D721Med (cell line): ENCODE measurements around the gene PPP1CC.
"Not testable (repeated sequence)": the region's sequence is repeated elsewhere in the genome, so short reads cannot be mapped to it uniquely, and the experiment has no call there.

ENCODE experiments used
- DNase-seq: peaks from one replicate; pipeline ENCODE4 v3.0.0; 2011; ENCODE audit warnings: low spot score; ENCODE audit not compliant: insufficient read length
- FAIRE-seq: peaks from 2 replicates; lab custom pipeline; 2011; peaks lifted over from hg19 to GRCh38; lab: Jason Lieb, UNC
- TF ChIP-seq, protein P1 (sequence below): IDR thresholded peaks from 2 replicates; pipeline ENCODE4 v1.5.1; 2012; ENCODE audit warnings: mild to moderate bottlenecking, control low read depth; ENCODE audit not compliant: insufficient read depth; ENCODE audit errors: missing control alignments

Gene PPP1CC

DNA sequence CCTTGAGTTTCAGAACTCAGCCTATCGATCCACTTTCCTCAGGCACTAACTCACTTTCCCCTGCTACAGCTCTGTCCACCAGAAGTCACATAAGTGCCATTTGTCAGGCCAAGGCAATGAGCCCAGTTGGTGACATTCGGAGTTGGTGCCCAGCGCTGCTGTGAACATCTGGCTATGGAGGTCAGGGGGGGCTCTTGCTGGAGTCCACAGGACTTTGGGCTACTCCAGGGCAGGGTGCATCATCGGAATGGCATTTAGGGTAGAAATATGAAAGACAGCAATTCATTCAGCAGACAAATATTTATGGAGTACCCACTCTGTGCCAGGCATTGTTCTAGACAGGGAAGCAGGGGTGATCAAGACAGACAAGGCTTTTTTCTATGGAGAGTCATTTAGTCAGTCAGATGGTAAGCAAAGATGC, 1.5 kb upstream of the PPP1CC start:
- FAIRE-seq = no peak
- TF ChIP-seq, protein P1, sequence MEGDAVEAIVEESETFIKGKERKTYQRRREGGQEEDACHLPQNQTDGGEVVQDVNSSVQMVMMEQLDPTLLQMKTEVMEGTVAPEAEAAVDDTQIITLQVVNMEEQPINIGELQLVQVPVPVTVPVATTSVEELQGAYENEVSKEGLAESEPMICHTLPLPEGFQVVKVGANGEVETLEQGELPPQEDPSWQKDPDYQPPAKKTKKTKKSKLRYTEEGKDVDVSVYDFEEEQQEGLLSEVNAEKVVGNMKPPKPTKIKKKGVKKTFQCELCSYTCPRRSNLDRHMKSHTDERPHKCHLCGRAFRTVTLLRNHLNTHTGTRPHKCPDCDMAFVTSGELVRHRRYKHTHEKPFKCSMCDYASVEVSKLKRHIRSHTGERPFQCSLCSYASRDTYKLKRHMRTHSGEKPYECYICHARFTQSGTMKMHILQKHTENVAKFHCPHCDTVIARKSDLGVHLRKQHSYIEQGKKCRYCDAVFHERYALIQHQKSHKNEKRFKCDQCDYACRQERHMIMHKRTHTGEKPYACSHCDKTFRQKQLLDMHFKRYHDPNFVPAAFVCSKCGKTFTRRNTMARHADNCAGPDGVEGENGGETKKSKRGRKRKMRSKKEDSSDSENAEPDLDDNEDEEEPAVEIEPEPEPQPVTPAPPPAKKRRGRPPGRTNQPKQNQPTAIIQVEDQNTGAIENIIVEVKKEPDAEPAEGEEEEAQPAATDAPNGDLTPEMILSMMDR = no peak
- no peak for DNase-seq

- FAIRE-seq = no peak
- no peak for DNase-seq
- TF ChIP-seq, protein P1 = no peak
Observed at GRCh38 chr12:110743571-110744093, 941 bp upstream of the PPP1CC start.

DNA sequence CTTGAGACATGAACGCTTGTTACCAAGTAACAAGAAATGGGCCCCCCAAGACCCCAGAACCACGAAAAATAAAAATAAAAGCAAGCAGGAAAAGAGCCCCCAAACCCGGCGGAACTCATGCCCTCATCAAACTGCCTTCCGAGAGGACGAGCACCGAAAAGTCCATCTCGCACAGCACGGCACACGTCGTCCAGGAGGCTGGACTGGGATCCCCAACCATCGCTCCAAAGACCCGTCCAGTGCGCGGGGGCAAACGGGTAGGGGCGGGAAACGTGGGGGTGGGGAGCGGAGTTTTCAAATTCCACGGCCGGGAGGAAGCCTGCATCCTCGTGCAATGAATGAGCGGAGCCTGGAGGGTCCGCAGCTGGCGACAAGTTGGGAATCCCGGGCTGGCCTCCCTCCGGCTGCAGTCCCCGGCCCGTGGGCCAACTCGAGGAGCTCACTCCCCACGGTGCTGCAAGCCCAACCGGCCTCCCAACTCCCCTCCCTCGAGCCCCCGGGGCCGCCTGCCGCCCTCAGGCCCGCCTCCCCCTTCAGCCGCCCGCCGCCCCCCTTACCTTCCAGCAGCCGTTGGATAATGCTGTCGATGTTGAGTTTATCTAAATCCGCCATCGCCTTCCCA, 484 bp downstream of the PPP1CC start:
- no peak for FAIRE-seq
- no peak for DNase-seq
- TF ChIP-seq, protein P1 = no peak

DNA sequence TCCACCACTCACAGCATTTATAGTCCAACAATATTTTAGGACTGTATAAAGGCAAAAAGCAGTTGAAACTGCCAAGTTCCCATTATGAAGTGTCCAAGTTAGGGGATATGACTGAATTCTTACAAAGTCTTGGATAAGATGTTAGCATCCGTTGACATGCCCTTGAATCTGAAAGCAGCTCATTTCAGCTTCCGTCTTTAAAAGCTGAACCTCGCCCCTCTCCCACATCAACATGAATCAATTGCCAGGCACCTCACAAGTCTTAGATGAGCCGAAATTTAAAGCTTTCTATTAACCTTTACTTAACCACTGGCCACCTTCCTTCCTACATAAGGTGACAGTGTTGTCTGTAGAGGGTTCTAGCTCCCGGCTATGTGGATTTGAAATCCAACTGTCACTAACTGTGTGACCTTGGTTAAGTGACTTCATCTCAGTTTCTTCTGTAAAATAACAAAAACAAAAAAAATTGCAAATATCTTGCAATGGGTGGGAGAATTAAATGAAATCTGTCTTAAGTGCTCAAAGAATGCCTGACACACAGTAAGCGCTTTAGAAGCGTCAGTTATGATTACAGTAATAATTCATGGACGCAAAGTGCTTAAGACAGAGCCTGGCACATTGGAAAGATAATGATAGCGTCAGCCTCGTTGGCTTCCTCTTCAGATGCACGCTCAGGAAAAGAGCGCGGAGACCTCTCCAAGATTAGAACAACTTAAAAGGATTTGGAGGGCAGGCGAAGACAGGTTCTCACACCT, 1.2 kb downstream of the PPP1CC start:
- FAIRE-seq (no peak), DNase-seq (no peak)
- TF ChIP-seq, protein P1 = no peak

DNA sequence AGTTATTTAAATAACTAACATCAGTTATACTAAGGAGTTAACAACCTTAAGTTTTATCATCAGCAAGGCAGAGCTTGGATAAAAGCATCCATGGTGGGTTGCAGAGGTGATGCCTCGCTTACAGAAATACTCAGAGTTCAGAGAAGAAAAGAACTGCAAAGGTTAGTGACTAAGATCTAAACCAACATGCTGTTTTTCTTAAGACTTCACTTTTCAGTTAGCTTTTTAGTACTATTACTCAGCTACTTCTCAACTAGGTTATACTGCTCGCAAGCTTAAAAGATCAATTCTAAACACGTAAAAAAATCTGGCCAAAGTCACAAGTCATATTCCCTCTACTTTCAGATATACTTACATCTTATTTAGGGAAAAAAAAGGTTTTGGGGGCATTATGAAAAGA, 2.8 kb downstream of the PPP1CC start:
- TF ChIP-seq, protein P1 = no peak
- DNase-seq (no peak), FAIRE-seq (no peak)

DNA sequence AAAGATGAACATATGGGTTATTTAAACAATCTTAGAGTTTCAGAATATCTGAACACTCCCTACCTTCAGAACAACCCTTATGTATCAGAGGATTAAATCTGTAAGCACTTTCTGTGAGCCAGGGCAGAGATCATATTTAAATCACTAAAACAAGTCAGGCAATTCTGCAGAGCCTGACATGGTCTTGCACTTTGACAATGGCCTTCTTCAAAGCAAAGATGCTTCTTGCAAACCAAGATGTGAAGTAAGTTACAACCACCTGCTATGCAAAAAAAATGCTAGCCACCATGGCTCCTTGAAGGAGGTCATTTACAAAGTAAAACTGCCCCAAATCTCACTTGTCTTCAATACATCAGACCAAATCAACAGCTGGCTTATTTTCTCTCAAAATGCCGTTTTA, 3.2 kb downstream of the PPP1CC start:
- FAIRE-seq (no peak), DNase-seq (no peak)
- TF ChIP-seq, protein P1 = no peak

GRCh38 chr12:110737532-110737931, 5.2 kb downstream of the PPP1CC start:
- DNase-seq (no peak), FAIRE-seq (no peak)
- TF ChIP-seq, protein P1 = no peak

GRCh38 chr12:110737016-110737415, 5.7 kb downstream of the PPP1CC start:
- not testable (repeated sequence) for DNase-seq, FAIRE-seq
